ENCODE data around the gene SLC22A5.

SLC22A5 gene

GRCh38 chr5:132389585-132390286, 20.2 kb downstream of the SLC22A5 start:
- H3K4me1 ChIP-seq (ENCODE audit: insufficient read depth, low read length, severe bottlenecking): peaks cover 3% of the 10 kb centered on the region
- H3K27ac ChIP-seq (ENCODE audit: low read depth, low read length, poor library complexity, severe bottlenecking): no peak overlapping the region
- no peaks in the 10 kb centered on the region for H3K79me2 ChIP-seq (ENCODE audit: insufficient read depth, low read length)
- H3K36me3 ChIP-seq (ENCODE audit: insufficient read depth, low read length): no peaks in the 10 kb centered on the region
- no peaks in the 10 kb centered on the region for H3F3A ChIP-seq (ENCODE audit: insufficient read depth, low read length)
- H4K20me1 ChIP-seq (ENCODE audit: insufficient read depth, low read length): no peaks in the 10 kb centered on the region
- TF ChIP-seq EZH2 (IDR thresholded peaks at IDR 0.05; ENCODE audit: borderline replicate concordance, low read length): no peak
- TF ChIP-seq CTCF (IDR thresholded peaks at IDR 0.05; ENCODE audit: low read length): no peak
- no peak overlapping the region for H3K4me2 ChIP-seq (ENCODE audit: low read length)
- H3K9ac ChIP-seq (ENCODE audit: low read length): no peak overlapping the region
- no peak overlapping the region for H2AFZ ChIP-seq (ENCODE audit: low read length)
- no peaks in the 10 kb centered on the region for H3K9me3 ChIP-seq (ENCODE audit: low read length)
- no peaks in the 10 kb centered on the region for H3K9me2 ChIP-seq (ENCODE audit: low read depth, low read length)
- no peaks in the 10 kb centered on the region for H3K27me3 ChIP-seq (ENCODE audit: insufficient read depth, low read length)
- no peak overlapping the region for H3K4me3 ChIP-seq (ENCODE audit: low read depth, low read length, poor library complexity, severe bottlenecking)

- Histone ChIP-seq H4K20me1 (ENCODE audit: insufficient read depth, low read length) (no peaks in the 10 kb centered on the region), H3K27ac (ENCODE audit: low read depth, low read length, poor library complexity, severe bottlenecking) (no peak overlapping the region), H3K27me3 (ENCODE audit: insufficient read depth, low read length) (no peaks in the 10 kb centered on the region), H3K4me1 (ENCODE audit: insufficient read depth, low read length, severe bottlenecking) (peaks cover 8% of the 10 kb centered on the region), H3K9ac (ENCODE audit: low read length) (no peak overlapping the region), H2AFZ (ENCODE audit: low read length) (no peak overlapping the region), H3K4me2 (ENCODE audit: low read length) (no peak overlapping the region), H3K4me3 (ENCODE audit: low read depth, low read length, poor library complexity, severe bottlenecking) (no peak overlapping the region), H3K9me3 (ENCODE audit: low read length) (no peaks in the 10 kb centered on the region), H3K36me3 (ENCODE audit: insufficient read depth, low read length) (no peaks in the 10 kb centered on the region), H3K79me2 (ENCODE audit: insufficient read depth, low read length) (no peaks in the 10 kb centered on the region), H3K9me2 (ENCODE audit: low read depth, low read length) (no peaks in the 10 kb centered on the region), H3F3A (ENCODE audit: insufficient read depth, low read length) (no peaks in the 10 kb centered on the region)
- TF ChIP-seq CTCF (IDR thresholded peaks at IDR 0.05; ENCODE audit: low read length): no peak
- no peak for TF ChIP-seq EZH2 (IDR thresholded peaks at IDR 0.05; ENCODE audit: borderline replicate concordance, low read length)
Observed at GRCh38 chr5:132391247-132391646, 21.7 kb downstream of the SLC22A5 start.

GRCh38 chr5:132391870-132392269, 22.4 kb downstream of the SLC22A5 start:
- H3K4me3 ChIP-seq (ENCODE audit: low read depth, low read length, poor library complexity, severe bottlenecking): no peak overlapping the region
- no peaks in the 10 kb centered on the region for H3K9me3 ChIP-seq (ENCODE audit: low read length)
- H3K4me1 ChIP-seq (ENCODE audit: insufficient read depth, low read length, severe bottlenecking): peaks cover 8% of the 10 kb centered on the region
- H4K20me1 ChIP-seq (ENCODE audit: insufficient read depth, low read length): no peaks in the 10 kb centered on the region
- H3K36me3 ChIP-seq (ENCODE audit: insufficient read depth, low read length): no peaks in the 10 kb centered on the region
- H3F3A ChIP-seq (ENCODE audit: insufficient read depth, low read length): no peaks in the 10 kb centered on the region
- no peak overlapping the region for H3K27ac ChIP-seq (ENCODE audit: low read depth, low read length, poor library complexity, severe bottlenecking)
- H3K9ac ChIP-seq (ENCODE audit: low read length): no peak overlapping the region
- TF ChIP-seq CTCF (IDR thresholded peaks at IDR 0.05; ENCODE audit: low read length) (no peak), EZH2 (IDR thresholded peaks at IDR 0.05; ENCODE audit: borderline replicate concordance, low read length) (no peak)
- H3K79me2 ChIP-seq (ENCODE audit: insufficient read depth, low read length): no peaks in the 10 kb centered on the region
- H3K9me2 ChIP-seq (ENCODE audit: low read depth, low read length): no peaks in the 10 kb centered on the region
- H3K4me2 ChIP-seq (ENCODE audit: low read length): no peak overlapping the region
- no peaks in the 10 kb centered on the region for H3K27me3 ChIP-seq (ENCODE audit: insufficient read depth, low read length)
- no peak overlapping the region for H2AFZ ChIP-seq (ENCODE audit: low read length)

Measured in OCI-LY1 (cell line).